Heart left ventricle (tissue), 16 donors: ENCODE results near the gene GSK3B. TPM values are rescaled to one million over a fixed set of nuclear protein-coding genes. Genes with fewer than 3 reads are reported as not detected.

Experiments used
- ATAC-seq, 4 donors: fragments of 200-7000 bp; cut with Tn5 transposase; one replicate each; pipeline ENCODE4 v1.9.1; 2020 to 2022; ENCODE audit warnings: moderate library complexity in 4 of 4, mild to moderate bottlenecking in 3 of 4, moderate number of reproducible peaks in 1 of 4
- DNase-seq, 5 donors: peaks; one replicate each; pipeline ENCODE4 v3.0.0-alpha.2; 2020
- H3K27ac ChIP-seq, 12 donors: fragments of 200-600 bp; sonication (generic) in 4 of 12; one replicate each; pipeline versions ENCODE4 v1.5.0 to v1.8.0; 2016 to 2022; ENCODE audit warnings: mild to moderate bottlenecking in 2 of 12
- H3K27me3 ChIP-seq, 9 donors: fragments of 200-600 bp; sonication (generic) in 2 of 9; one replicate each; pipeline versions ENCODE4 v1.5.1 to v1.8.0; 2016 to 2022; ENCODE audit warnings: mild to moderate bottlenecking in 3 of 9
- H3K36me3 ChIP-seq, 9 donors: fragments of 200-600 bp; sonication (generic) in 2 of 9; one replicate each; pipeline versions ENCODE4 v1.5.0 to v1.8.0; 2018 to 2022; ENCODE audit warnings: mild to moderate bottlenecking in 2 of 9
- H3K4me1 ChIP-seq, 12 donors: fragments of 200-600 bp; sonication (generic) in 4 of 12; one replicate each; pipeline versions ENCODE4 v1.5.0 to v1.8.0; 2016 to 2022; ENCODE audit warnings: mild to moderate bottlenecking in 3 of 12
- H3K4me3 ChIP-seq, 12 donors: fragments of 200-600 bp; sonication (generic) in 4 of 12; one replicate each; pipeline versions ENCODE4 v1.5.0 to v1.8.0; 2017 to 2022; ENCODE audit warnings: mild to moderate bottlenecking in 9 of 12, moderate library complexity in 4 of 12
- H3K9me3 ChIP-seq, 12 donors: fragments of 200-600 bp; sonication (generic) in 4 of 12; one replicate each; pipeline versions ENCODE4 v1.5.0 to v1.8.0; 2016 to 2022; ENCODE audit warnings: mild to moderate bottlenecking in 1 of 12
- POLR2A ChIP-seq, 2 donors: fragments of 450-650 bp; IDR thresholded peaks; one replicate each; pipeline ENCODE4 v1.6.1; 2017; ENCODE audit warnings: antibody characterized with exemption in 2 of 2, mild to moderate bottlenecking in 2 of 2, moderate library complexity in 2 of 2
- WGBS, 4 donors: extraction: QIAGEN DNeasy Blood & Tissue Kit in 2 of 4; methylation state at CpG; one replicate each; pipeline versions ENCODE4 v1.1.5 to v1.1.7; 2013 to 2018; 5-methylcytosine and 5-hydroxymethylcytosine counted together
- intact Hi-C, 10 donors: fragments of 100-400 bp; cut with DNase I; formaldehyde crosslinking; loops; one replicate each; pipeline versions ENCODE4 v1.11.1 to v1.14.2; 2022
- long read RNA-seq, 3 donors: library from polyadenylated mRNA; unstranded; transcript quantifications; one replicate each; pipeline ENCODE4 v2.0.0, GENCODE V29; 2020 to 2021
- polyA plus RNA-seq, 2 donors: library from polyadenylated mRNA; stranded (reverse); fragments of 200-250 nt; gene quantifications; one replicate each; pipeline ENCODE4 v1.2.3, GENCODE V29; 2013
- total RNA-seq, 9 donors: library from RNA; depleted of rRNA in 2 of 9; stranded (reverse); fragments of >200 nt in 2 of 9; fragmentation: NEBNext Ultra II Directional in 3 of 9; extraction: Animal tissue kit (Norgen Biotek cat#: 25700) in 3 of 9; gene quantifications; one replicate each; pipeline versions ENCODE4 v1.1.0 to v1.2.4, GENCODE V29; 2016 to 2023
- TF ChIP-seq, protein P1 (sequence below), 12 donors: fragments of 200-600 bp; sonication (generic) in 4 of 12; IDR thresholded peaks; one replicate each; pipeline versions ENCODE4 v1.5.0 to v1.8.0; 2018 to 2022; ENCODE audit warnings: antibody characterized with exemption in 12 of 12, mild to moderate bottlenecking in 5 of 12
- donor health status: ischemic (EF 13 %, LVEDD 7.1; RV severe dilation, severe dysfunction).
- donor health status: healthy with polysubstance abuse.
- donor health status: DM: no; HTN: yes; CAD: no.
- donor health status: DM: no; HTN: no; CAD: no.
- donor health status: ischemic (EF 25% LVEDD 6.9; RV normal size, moderate dysfunction).
- donor health status: ischemic (EF 25% LVEDD 5.7; RV mildly dilated, moderate dysfunction).
- donor health status: healthy.
- donor health status: DM: yes; HTN: yes; CAD: no.
- donor health status: ischemic (EF 35%, LVEDD 5.7; RV mildly dilated, moderate dysfunction).
- donor health status: nonischemic (EF 11% LVEDD 7.7; RV severe dilation, severe dysfunction).
- donor health status: DM: yes; HTN: yes; CAD: no.
- donor health status: PGD.
- donor health status: ischemic (EF 29% LVEDD 5.4; RV normal size, mild dysfunction).
- donor health status: nonischemic (EF 23%, LVEDD 6.1; RV moderate dilation, normal function).

The GSK3B gene
- total RNA-seq = 10 to 100 TPM; 36.5 to 58.9 (median 49.8) TPM
- 10 to 100 TPM in 1 of 2 donors, 1 to 10 TPM in 1; 8.8 to 26.9 TPM for polyA plus RNA-seq
- long read RNA-seq, donor 1, full-length matches to known transcripts = 10 of 21 reads
- long read RNA-seq, donor 1, partial matches to known transcripts = 4 of 21 reads
- long read RNA-seq, donor 1, other reads (novel, unspliced or antisense) = 7 of 21 reads
- long read RNA-seq, donor 2, full-length matches to known transcripts = 10 of 11 reads
- long read RNA-seq, donor 2, partial matches to known transcripts = 1 of 11 reads
- long read RNA-seq, donor 2, other reads (novel, unspliced or antisense) = 0 of 11 reads
- long read RNA-seq, donor 3, full-length matches to known transcripts = 12 of 23 reads
- long read RNA-seq, donor 3, partial matches to known transcripts = 2 of 23 reads
- long read RNA-seq, donor 3, other reads (novel, unspliced or antisense) = 9 of 23 reads

DNA sequence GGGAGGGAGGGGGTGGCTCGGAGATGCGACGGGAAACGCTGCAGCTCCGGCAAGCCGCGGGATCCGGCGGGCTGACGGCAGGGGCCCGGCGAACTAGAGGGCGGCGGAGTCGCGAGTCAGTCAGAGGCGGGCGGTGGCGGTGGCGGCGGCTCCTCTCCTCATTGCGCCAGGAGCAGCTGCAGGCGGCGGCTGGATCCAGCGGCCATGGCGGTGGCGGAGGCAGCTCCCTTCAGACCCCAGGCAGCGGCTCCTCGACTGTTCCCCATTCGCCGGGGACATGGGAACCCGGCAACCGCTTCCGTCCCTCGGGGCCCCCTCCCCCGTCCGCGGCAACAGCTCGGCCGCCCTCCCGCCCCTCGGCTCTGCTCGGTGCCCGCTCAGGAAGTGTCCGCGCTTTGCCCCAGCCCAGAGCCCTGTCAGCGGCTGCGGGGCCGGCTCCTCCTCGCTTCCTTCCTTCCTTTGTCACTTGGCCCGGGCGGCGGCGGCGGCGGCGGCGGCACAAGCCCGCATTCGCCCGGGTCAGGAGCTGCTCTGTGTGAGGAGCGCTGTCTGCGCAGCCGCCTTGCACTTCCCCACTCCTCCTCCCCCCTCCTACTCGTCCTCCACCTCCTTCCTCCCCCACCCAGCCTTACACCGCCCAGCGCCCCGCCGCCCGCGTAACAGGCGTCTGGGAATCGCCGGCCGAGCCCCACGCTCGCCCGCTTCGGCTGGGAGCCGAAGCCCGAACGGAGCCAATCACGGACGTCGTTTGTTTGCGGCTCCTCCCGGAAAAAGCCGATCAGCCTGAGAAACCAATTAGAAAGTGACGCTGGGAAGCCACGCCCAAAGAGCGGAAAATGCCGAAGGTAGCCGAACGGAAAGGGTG, at the start of gene GSK3B:
TSS of gene GSK3B (minus strand) at position 537 of the 865 bp plus-strand sequence. CDS start 1,013 bp downstream, outside the sequence.
- DNase-seq (peak; percentile 83 to 99 (median 99)), ATAC-seq (peak; percentile 74 to 91 (median 83))
- H3K27me3 ChIP-seq = no peaks in the 10 kb centered on the region
- peaks cover 11 to 43% (median 34%) of the 10 kb centered on the region in 12 donors for H3K4me1 ChIP-seq
- TF ChIP-seq, protein P1, sequence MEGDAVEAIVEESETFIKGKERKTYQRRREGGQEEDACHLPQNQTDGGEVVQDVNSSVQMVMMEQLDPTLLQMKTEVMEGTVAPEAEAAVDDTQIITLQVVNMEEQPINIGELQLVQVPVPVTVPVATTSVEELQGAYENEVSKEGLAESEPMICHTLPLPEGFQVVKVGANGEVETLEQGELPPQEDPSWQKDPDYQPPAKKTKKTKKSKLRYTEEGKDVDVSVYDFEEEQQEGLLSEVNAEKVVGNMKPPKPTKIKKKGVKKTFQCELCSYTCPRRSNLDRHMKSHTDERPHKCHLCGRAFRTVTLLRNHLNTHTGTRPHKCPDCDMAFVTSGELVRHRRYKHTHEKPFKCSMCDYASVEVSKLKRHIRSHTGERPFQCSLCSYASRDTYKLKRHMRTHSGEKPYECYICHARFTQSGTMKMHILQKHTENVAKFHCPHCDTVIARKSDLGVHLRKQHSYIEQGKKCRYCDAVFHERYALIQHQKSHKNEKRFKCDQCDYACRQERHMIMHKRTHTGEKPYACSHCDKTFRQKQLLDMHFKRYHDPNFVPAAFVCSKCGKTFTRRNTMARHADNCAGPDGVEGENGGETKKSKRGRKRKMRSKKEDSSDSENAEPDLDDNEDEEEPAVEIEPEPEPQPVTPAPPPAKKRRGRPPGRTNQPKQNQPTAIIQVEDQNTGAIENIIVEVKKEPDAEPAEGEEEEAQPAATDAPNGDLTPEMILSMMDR (IDR thresholded peaks at IDR 0.05) = no peak
- peak in 1 of 2 donors; percentile 88 for TF ChIP-seq POLR2A (IDR thresholded peaks at IDR 0.05)
- H3K36me3 ChIP-seq = peaks cover 0 to 7% (median 0%) of the 10 kb centered on the region in 9 donors
- intact Hi-C loops = loop anchor here in 8 of 10 donors (5.0 to 10.0 kb wide), 10 partner anchors 51 to 461 kb away; no protein-coding TSS in a partner anchor
- WGBS, 4 donors = 0 to 1% (median 1%) methylated on average over 63 to 94 of the region's 94 CpGs
- peak within 1 kb of the TSS; percentile 71 to 96 (median 86) for H3K4me3 ChIP-seq
- peak within 1 kb of the TSS; percentile 95 to 100 (median 99) for H3K27ac ChIP-seq
- no peaks in the 10 kb centered on the region for H3K9me3 ChIP-seq

DNA sequence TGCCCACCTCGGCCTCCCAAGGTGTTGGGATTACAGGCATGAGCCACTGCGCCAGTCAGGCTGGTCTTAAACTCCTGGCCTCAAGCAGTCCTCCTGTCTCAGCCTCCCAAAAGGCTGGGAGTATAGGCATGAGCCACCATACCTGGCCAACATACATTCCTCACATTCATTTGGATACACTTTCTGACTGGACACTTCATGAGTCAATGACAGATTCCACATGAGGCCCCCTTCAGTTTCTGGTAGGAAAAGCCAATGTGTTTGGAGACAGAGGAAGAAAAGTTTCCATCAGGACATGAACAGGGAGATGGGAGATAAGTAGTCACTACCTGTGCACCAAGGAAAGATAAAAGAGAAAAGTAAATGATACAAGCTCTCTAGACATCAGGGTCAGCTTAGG, 49.4 kb upstream of the GSK3B start:
- DNase-seq = no peak
- H3K4me3 ChIP-seq = no peak overlapping the region
- H3K4me1 ChIP-seq = peaks cover 0 to 19% (median 12%) of the 10 kb centered on the region in 12 donors
- H3K36me3 ChIP-seq = no peaks in the 10 kb centered on the region
- ATAC-seq = no peak
- intact Hi-C loops = loop anchor here in 3 of 10 donors (2.0 to 10.0 kb wide), 3 partner anchors 47 to 251 kb away; partner anchors contain the start of gene GSK3B (in 1 of the 3)
- no peaks in the 10 kb centered on the region for H3K9me3 ChIP-seq
- WGBS, 4 donors = 96 to 100% (median 99%) methylated on average over 2 of the region's 2 CpGs
- H3K27ac ChIP-seq = no peak overlapping the region
- TF ChIP-seq, protein P1 (IDR thresholded peaks at IDR 0.05) = no peak
- no peak for TF ChIP-seq POLR2A (IDR thresholded peaks at IDR 0.05)
- H3K27me3 ChIP-seq = no peaks in the 10 kb centered on the region

DNA sequence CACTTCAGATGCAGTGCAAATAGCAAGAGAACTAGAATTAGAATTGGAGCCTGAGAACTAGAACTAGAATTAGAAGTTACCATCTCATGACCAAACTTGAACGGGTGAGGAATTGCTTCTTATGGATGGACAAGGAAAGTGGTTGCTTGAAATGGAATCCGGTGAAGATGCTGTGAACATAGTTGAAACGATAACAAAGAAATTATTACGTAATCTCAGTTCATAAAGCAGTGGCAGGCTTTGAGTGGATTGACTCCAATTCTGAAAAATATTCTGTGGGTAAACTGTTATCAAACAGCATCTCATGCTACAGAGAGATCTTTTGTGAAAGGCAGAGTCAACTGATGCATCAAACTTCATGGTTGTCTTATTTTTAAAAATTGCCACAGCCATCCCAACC, 48.0 kb upstream of the GSK3B start:
- Histone ChIP-seq H3K27me3 (no peaks in the 10 kb centered on the region), H3K9me3 (no peaks in the 10 kb centered on the region), H3K27ac (no peak overlapping the region), H3K36me3 (no peaks in the 10 kb centered on the region), H3K4me1 (peaks cover 0 to 5% (median 2%) of the 10 kb centered on the region in 12 donors), H3K4me3 (no peak overlapping the region)
- no peak for DNase-seq
- TF ChIP-seq, protein P1 (IDR thresholded peaks at IDR 0.05) = no peak
- TF ChIP-seq POLR2A (IDR thresholded peaks at IDR 0.05) = no peak
- 82 to 92% (median 91%) methylated on average over 4 of the region's 4 CpGs for WGBS, 4 donors
- ATAC-seq = no peak
- intact Hi-C loops = loop anchor here in 1 of 10 donors (10.0 kb wide), 1 partner anchor 47 kb away; the partner anchor contains the start of gene GSK3B
